AG04450 (cell line): ENCODE data around the gene FBXO47. TPM values are rescaled to one million over a fixed set of nuclear protein-coding genes. Genes with fewer than 3 reads are reported as not detected.

Experiments
- CTCF ChIA-PET: fragments of 300-600, 350-600 bp; formaldehyde crosslinking; extraction: SDS; loops from one replicate; lab custom pipeline; 2022; ENCODE audit warnings: antibody characterized with exemption, inconsistent platforms; lab: Charles Lee
- POLR2A ChIA-PET: fragments of 350-600 bp; formaldehyde crosslinking; extraction: SDS; loops from one replicate; lab custom pipeline; 2021; ENCODE audit warnings: antibody characterized with exemption, inconsistent platforms; lab: Yijun Ruan, JAX
- DNase-seq: peaks from one replicate; pipeline ENCODE4 v3.0.0-alpha.2; 2011; ENCODE audit warnings: low read depth, low spot score
- H3K27ac ChIP-seq: one replicate; pipeline ENCODE4 v1.5.1; 2012; ENCODE audit warnings: low read depth, low read length, control low read depth
- H3K27me3 ChIP-seq: one replicate; pipeline ENCODE4 v1.6.0; 2012; ENCODE audit warnings: low read length; ENCODE audit not compliant: control insufficient read depth, insufficient read depth
- H3K4me3 ChIP-seq: 2 replicates; pipeline ENCODE4 v1.5.1; 2011; ENCODE audit warnings: mild to moderate bottlenecking, low read depth, low read length, control low read depth
- H3K9me3 ChIP-seq: 2 replicates; pipeline ENCODE4 v1.5.1; 2012; ENCODE audit warnings: low read length; ENCODE audit not compliant: control insufficient read depth, insufficient read depth
- polyA plus RNA-seq: library from polyadenylated mRNA; depleted of rRNA; stranded (reverse); fragments of >200 nt; gene quantifications from 2 replicates; pipeline ENCODE4 v1.2.3, GENCODE V29; 2011
- TF ChIP-seq, protein P1 (sequence below): IDR thresholded peaks from 2 replicates; pipeline ENCODE4 v1.5.1; 2011; ENCODE audit warnings: low read depth, low read length, control low read depth, inconsistent platforms

FBXO47 gene
- polyA plus RNA-seq, 1 experiment, result not detected

DNA sequence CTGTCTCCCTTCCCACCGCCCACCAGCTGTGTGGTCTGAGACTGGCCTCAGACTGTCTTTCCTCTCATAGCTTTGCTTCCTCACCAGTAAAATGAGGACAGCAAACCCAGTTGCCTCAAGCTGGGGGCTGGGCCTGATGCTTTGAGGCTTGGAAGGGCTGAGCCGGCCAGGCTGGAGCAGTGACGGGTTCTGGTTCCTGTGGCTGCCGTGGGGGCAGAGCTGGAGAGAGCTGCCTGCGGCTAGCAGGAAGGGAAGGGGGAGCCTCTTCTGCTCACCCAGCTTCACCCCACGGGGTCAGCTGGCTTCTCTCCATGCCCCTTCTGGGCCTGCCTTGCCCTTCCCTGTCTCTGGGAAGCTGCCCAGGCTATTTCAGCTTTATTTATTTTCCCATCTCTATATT lies 73.6 kb downstream of the FBXO47 start:
- Histone ChIP-seq H3K4me3 (no peak overlapping the region), H3K9me3 (no peaks in the 10 kb centered on the region; the same call in 1 of the 2 replicates), H3K27me3 (no peaks in the 10 kb centered on the region), H3K27ac (no peak overlapping the region)
- CTCF ChIA-PET, result no interaction called here
- no peak for DNase-seq
- TF ChIP-seq, protein P1, sequence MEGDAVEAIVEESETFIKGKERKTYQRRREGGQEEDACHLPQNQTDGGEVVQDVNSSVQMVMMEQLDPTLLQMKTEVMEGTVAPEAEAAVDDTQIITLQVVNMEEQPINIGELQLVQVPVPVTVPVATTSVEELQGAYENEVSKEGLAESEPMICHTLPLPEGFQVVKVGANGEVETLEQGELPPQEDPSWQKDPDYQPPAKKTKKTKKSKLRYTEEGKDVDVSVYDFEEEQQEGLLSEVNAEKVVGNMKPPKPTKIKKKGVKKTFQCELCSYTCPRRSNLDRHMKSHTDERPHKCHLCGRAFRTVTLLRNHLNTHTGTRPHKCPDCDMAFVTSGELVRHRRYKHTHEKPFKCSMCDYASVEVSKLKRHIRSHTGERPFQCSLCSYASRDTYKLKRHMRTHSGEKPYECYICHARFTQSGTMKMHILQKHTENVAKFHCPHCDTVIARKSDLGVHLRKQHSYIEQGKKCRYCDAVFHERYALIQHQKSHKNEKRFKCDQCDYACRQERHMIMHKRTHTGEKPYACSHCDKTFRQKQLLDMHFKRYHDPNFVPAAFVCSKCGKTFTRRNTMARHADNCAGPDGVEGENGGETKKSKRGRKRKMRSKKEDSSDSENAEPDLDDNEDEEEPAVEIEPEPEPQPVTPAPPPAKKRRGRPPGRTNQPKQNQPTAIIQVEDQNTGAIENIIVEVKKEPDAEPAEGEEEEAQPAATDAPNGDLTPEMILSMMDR, result no peak
- POLR2A ChIA-PET, result interaction anchor here (0.7 to 1.3 kb wide), 3 partner anchors 22 to 29 kb away, joined by 3 to 4 read pairs (median 3); partner anchors contain the start of gene LASP1

DNA sequence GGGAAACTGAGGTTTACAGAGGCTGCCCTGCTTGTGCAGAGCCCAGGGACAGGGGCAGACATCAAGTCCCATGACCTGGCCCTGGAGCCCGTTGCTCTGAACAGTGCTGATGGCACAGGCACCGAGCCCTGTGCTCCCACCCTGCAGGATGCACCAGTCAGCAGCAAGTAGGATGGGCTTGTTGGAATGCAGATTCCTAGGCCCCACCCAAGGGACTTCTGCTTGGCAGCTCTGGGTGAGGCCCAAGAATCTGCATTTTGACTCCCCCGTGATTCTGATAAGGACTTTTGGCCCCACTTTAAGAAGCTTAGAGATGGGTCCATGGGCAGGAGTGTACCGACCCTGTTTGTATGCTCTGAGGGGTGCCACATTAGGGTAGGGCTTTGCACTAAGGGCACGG lies 74.1 kb downstream of the FBXO47 start:
- TF ChIP-seq, protein P1, result no peak
- no peaks in the 10 kb centered on the region; the same call in 1 of the 2 replicates for H3K9me3 ChIP-seq
- no peaks in the 10 kb centered on the region for H3K27me3 ChIP-seq
- no peak for DNase-seq
- H3K27ac ChIP-seq, result no peak overlapping the region
- POLR2A ChIA-PET, result interaction anchor here (0.7 to 1.3 kb wide), 3 partner anchors 22 to 30 kb away, joined by 3 to 4 read pairs (median 3); partner anchors contain the start of gene LASP1
- CTCF ChIA-PET, result no interaction called here
- H3K4me3 ChIP-seq, result no peak overlapping the region

- TF ChIP-seq, protein P1, result no peak
- Histone ChIP-seq H3K27me3 (no peaks in the 10 kb centered on the region), H3K9me3 (no peaks in the 10 kb centered on the region; the same call in 1 of the 2 replicates), H3K4me3 (no peak overlapping the region), H3K27ac (no peak overlapping the region)
- no peak for DNase-seq
- ChIA-PET CTCF (no interaction called here), POLR2A (no interaction called here)
Measured at GRCh38 chr17:38892620-38893019, 74.6 kb downstream of the FBXO47 start.

DNA sequence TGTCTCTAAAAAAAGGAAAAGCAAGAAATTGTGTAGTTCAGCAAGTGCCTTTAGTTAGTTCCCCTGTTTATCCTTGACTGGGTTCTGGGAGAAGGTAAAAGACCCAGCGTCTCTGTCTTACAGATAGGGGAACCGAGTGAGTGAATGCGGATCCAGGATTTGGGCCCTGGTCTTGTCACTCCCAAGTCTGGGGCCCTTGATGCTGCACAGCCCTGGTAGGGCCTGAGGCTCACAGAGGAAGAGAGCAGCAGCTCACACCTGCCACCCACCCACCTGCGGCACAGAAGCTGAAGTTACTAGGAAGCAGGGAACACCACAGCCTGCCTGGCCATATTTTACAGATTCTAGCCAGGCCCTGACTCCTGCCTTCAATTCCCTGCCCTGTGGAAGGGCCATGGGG lies 75.1 kb downstream of the FBXO47 start:
- no peak overlapping the region for H3K27ac ChIP-seq
- no peak for DNase-seq
- H3K27me3 ChIP-seq, result no peaks in the 10 kb centered on the region
- TF ChIP-seq, protein P1, result no peak
- ChIA-PET POLR2A (no interaction called here), CTCF (no interaction called here)
- no peak overlapping the region for H3K4me3 ChIP-seq
- H3K9me3 ChIP-seq, result no peaks in the 10 kb centered on the region

DNA sequence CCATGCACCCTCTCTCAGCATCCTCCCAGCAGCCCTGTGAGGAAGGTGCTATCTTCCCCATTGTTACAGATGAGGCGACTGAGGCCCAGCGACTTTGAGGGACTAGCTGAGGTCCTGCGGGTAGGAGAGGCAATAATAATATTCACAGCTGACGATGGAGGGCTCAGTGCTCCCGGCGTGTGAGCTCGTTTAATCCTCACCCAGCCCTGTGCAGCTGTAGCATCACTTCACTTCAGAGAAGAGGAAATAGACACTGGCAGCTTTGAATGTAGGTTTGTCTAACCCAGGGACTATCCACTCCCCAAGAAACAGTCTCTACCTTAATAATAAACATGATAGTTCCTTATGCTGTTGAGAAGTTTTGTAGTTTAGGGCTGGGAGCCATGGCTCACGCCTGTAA lies 75.8 kb downstream of the FBXO47 start:
- no peaks in the 10 kb centered on the region for H3K9me3 ChIP-seq
- CTCF ChIA-PET, result no interaction called here
- TF ChIP-seq, protein P1, result no peak
- no peak overlapping the region for H3K27ac ChIP-seq
- no peak for DNase-seq
- no peaks in the 10 kb centered on the region for H3K27me3 ChIP-seq
- no peak overlapping the region for H3K4me3 ChIP-seq
- POLR2A ChIA-PET, result no interaction called here
